GM23338 (cell line): ENCODE results near the gene DONSON. TPM values are rescaled to one million over a fixed set of nuclear protein-coding genes. Genes with fewer than 3 reads are reported as not detected.

ENCODE experiments used
- ATAC-seq: fragments of 200-7000 bp; cut with Tn5 transposase; 3 replicates; pipeline ENCODE4 v1.9.1; 2020
- DNase-seq: peaks from one replicate; pipeline ENCODE4 v3.0.0-alpha.2; 2015; ENCODE audit warnings: low spot score
- H2AFZ ChIP-seq: fragments of 200-600 bp; sonication (generic); 2 replicates; pipeline ENCODE4 v1.8.0; 2016; ENCODE audit warnings: antibody characterized with exemption, mild to moderate bottlenecking, moderate library complexity
- H3F3A ChIP-seq: fragments of 200-600 bp; sonication (generic); replicated peaks from 2 replicates; pipeline ENCODE4 v1.8.0; 2017; ENCODE audit warnings: antibody characterized with exemption, mixed run types, low read depth
- H3K27ac ChIP-seq: fragments of 200-600 bp; sonication (generic); 2 replicates; pipeline ENCODE4 v1.6.1; 2016; ENCODE audit warnings: low read depth
- H3K27me3 ChIP-seq: fragments of 200-600 bp; sonication (generic); 2 replicates; pipeline ENCODE4 v1.8.0; 2016; ENCODE audit warnings: mild to moderate bottlenecking, mixed run types, moderate library complexity; ENCODE audit not compliant: insufficient read depth
- H3K36me3 ChIP-seq: fragments of 200-600 bp; sonication (generic); 2 replicates; pipeline ENCODE4 v1.8.0; 2016; ENCODE audit warnings: mild to moderate bottlenecking; ENCODE audit not compliant: insufficient read depth
- H3K4me1 ChIP-seq: fragments of 200-600 bp; sonication (generic); 2 replicates; pipeline ENCODE4 v1.8.0; 2016; ENCODE audit warnings: mild to moderate bottlenecking, moderate library complexity; ENCODE audit not compliant: insufficient read depth
- H3K4me2 ChIP-seq: fragments of 200-600 bp; sonication (generic); 2 replicates; pipeline ENCODE4 v1.7.1; 2017; ENCODE audit warnings: mixed run types
- H3K4me3 ChIP-seq: fragments of 200-600 bp; sonication (generic); 2 replicates; pipeline ENCODE4 v1.6.1; 2016; ENCODE audit warnings: mixed run types
- H3K79me2 ChIP-seq: fragments of 200-600 bp; sonication (generic); replicated peaks from 2 replicates; pipeline ENCODE4 v1.8.0; 2017; ENCODE audit warnings: mild to moderate bottlenecking; ENCODE audit not compliant: insufficient read depth
- H3K9me2 ChIP-seq: fragments of 200-600 bp; sonication (generic); 2 replicates; pipeline ENCODE4 v1.8.0; 2017; ENCODE audit not compliant: insufficient read depth
- H4K20me1 ChIP-seq: fragments of 200-600 bp; sonication (generic); replicated peaks from 2 replicates; pipeline ENCODE4 v1.8.0; 2017; ENCODE audit warnings: mild to moderate bottlenecking; ENCODE audit not compliant: insufficient read depth
- H3K27ac Mint-ChIP-seq: 2 replicates; pipeline ENCODE4 v1.8.0; 2020; ENCODE audit warnings: inconsistent platforms, mild to moderate bottlenecking, moderate library complexity, mixed read lengths
- H3K27me3 Mint-ChIP-seq: 3 replicates; pipeline ENCODE4 v1.8.0; 2022; ENCODE audit warnings: low read depth, mild to moderate bottlenecking, moderate library complexity, mixed read lengths, inconsistent platforms; ENCODE audit not compliant: insufficient read depth, poor library complexity
- H3K36me3 Mint-ChIP-seq: 3 replicates; pipeline ENCODE4 v1.8.0; 2021; ENCODE audit warnings: low read depth, mild to moderate bottlenecking, inconsistent platforms, moderate library complexity, mixed read lengths
- H3K4me1 Mint-ChIP-seq: 3 replicates; pipeline ENCODE4 v1.8.0; 2020; ENCODE audit warnings: mild to moderate bottlenecking, inconsistent platforms, mixed read lengths
- H3K4me3 Mint-ChIP-seq: 3 replicates; pipeline ENCODE4 v1.8.0; 2021; ENCODE audit warnings: moderate library complexity, mild to moderate bottlenecking, inconsistent platforms, mixed read lengths
- H3K9me3 Mint-ChIP-seq: 3 replicates; pipeline ENCODE4 v1.8.0; 2020; ENCODE audit warnings: moderate library complexity, mild to moderate bottlenecking, inconsistent platforms, mixed read lengths
- CREB1 ChIP-seq: fragments of 250-450 bp; sonication (Bioruptor Pico); IDR thresholded peaks from 2 replicates; pipeline ENCODE4 v1.5.0; 2020; ENCODE audit warnings: low read depth, mild to moderate bottlenecking, moderate library complexity
- CTCF ChIP-seq, 2 experiments: fragments of 200-600 bp in 1 of 2; sonication (generic) in 1 of 2; conservative IDR thresholded peaks; 2 replicates each; pipeline versions ENCODE4 v1.5.1 to v1.6.1; 2016 to 2017; ENCODE audit warnings: antibody characterized with exemption in 2 of 2, low read depth in 2 of 2, mild to moderate bottlenecking in 2 of 2, moderate library complexity in 1 of 2
- ETS1 ChIP-seq: IDR thresholded peaks from 2 replicates; pipeline ENCODE4 v1.6.1; 2016; ENCODE audit warnings: antibody characterized with exemption
- EZH2phosphoT487 ChIP-seq: fragments of 200-600 bp; sonication (generic); IDR thresholded peaks from one replicate; pipeline ENCODE4 v1.8.1; 2018; ENCODE audit warnings: antibody characterized with exemption; ENCODE audit not compliant: unreplicated experiment
- NANOG ChIP-seq: IDR thresholded peaks from 2 replicates; pipeline ENCODE4 v1.6.1; 2016; ENCODE audit warnings: antibody characterized with exemption, borderline replicate concordance
- POLR2AphosphoS5 ChIP-seq: IDR thresholded peaks from 2 replicates; pipeline ENCODE4 v1.6.1; 2016; ENCODE audit warnings: antibody characterized with exemption, low read depth
- REST ChIP-seq: IDR thresholded peaks from one replicate; pipeline ENCODE4 v1.6.1; 2018; ENCODE audit warnings: antibody characterized with exemption; ENCODE audit not compliant: unreplicated experiment
- STAT1 ChIP-seq: IDR thresholded peaks from one replicate; pipeline ENCODE4 v1.6.1; 2016; ENCODE audit warnings: antibody characterized with exemption; ENCODE audit not compliant: unreplicated experiment
- ZNF331 ChIP-seq: fragments of 250-450 bp; sonication (Bioruptor Pico); IDR thresholded peaks from 2 replicates; pipeline ENCODE4 v1.5.0; 2020; ENCODE audit warnings: low read depth, mild to moderate bottlenecking, moderate library complexity
- ZNF462 ChIP-seq: fragments of 250-450 bp; sonication (Bioruptor Pico); IDR thresholded peaks from 2 replicates; pipeline ENCODE4 v1.5.0; 2020; ENCODE audit warnings: mild to moderate bottlenecking, moderate library complexity
- polyA plus RNA-seq: library from polyadenylated mRNA; unstranded; fragments of >200 nt; fragmentation: Nextera tagmentation; extraction: Ambion mirVana; gene quantifications from 2 replicates; pipeline ENCODE4 v1.2.1, GENCODE V29; 2016
- total RNA-seq: library from RNA; depleted of rRNA; stranded (reverse); fragments of >200 nt; shearing (Covaris generic); gene quantifications from 2 replicates; pipeline ENCODE4 v1.2.3, GENCODE V29; 2014

Gene DONSON
- total and polyA plus RNA-seq, 2 experiments from 2014 or later, result 32.9 to 35.2 TPM

DNA sequence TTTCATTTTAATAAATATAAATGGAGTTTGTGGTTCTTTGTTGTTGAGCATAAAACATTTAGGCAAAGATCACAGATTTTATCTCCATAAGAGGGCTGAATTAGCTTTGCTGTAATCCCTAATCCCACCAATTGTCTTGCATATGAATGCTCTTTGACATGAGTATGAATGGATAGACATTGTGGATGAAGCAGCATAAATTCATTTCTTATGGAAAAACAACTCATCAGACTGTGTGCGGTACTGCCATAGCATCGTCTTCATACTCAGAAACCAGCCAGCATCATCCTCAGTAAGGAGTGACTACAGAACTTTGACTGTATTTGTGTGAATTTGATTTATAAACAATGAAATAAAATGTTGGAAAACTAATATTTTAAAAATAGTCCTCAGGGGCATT is 26.1 kb downstream of the DONSON start:
- Mint-ChIP-seq H3K36me3 (peaks cover 57% of the 10 kb centered on the region), H3K27ac (no peak overlapping the region), H3K27me3 (no peaks in the 10 kb centered on the region), H3K9me3 (no peaks in the 10 kb centered on the region), H3K4me3 (no peak overlapping the region), H3K4me1 (no peaks in the 10 kb centered on the region)
- ATAC-seq (no peak), DNase-seq (no peak)
- Histone ChIP-seq H3K27ac (no peak overlapping the region), H3K36me3 (peaks cover 50% of the 10 kb centered on the region), H3K79me2 (peaks cover 61% of the 10 kb centered on the region), H3K27me3 (no peaks in the 10 kb centered on the region), H3F3A (no peaks in the 10 kb centered on the region), H3K4me1 (no peaks in the 10 kb centered on the region), H3K9me2 (no peaks in the 10 kb centered on the region), H3K4me3 (no peak overlapping the region), H2AFZ (no peak overlapping the region), H4K20me1 (peaks cover 25% of the 10 kb centered on the region), H3K4me2 (no peak overlapping the region)
- no peak for TF ChIP-seq EZH2phosphoT487
- TF ChIP-seq ZNF331, result no peak
- no peak for TF ChIP-seq POLR2AphosphoS5
- no peak for TF ChIP-seq NANOG
- TF ChIP-seq ETS1, result no peak
- TF ChIP-seq ZNF462, result no peak

- peaks cover 62% of the 10 kb centered on the region for H3K36me3 Mint-ChIP-seq
- peaks cover 28% of the 10 kb centered on the region for H4K20me1 ChIP-seq
- no peak for TF ChIP-seq REST
- no peak for TF ChIP-seq CTCF (conservative IDR thresholded peaks at IDR 0.05; ENCODE audit: low read depth in 2 of 2)
- TF ChIP-seq STAT1, result no peak
- no peak for TF ChIP-seq NANOG
- TF ChIP-seq POLR2AphosphoS5, result no peak
- TF ChIP-seq CREB1 (CRISPR knock-in tag), result no peak
- TF ChIP-seq ZNF331, result no peak
These were observed 27.1 kb downstream of the DONSON start for GRCh38 chr21:33561373-33561772.

More at GRCh38 chr21:33561373-33561772, 27.1 kb downstream of the DONSON start:
- Histone ChIP-seq H3K4me3 (no peak overlapping the region), H3K27ac (0 out of 2 replicates have a peak overlapping the region, but pooled peaks have one; percentile 9), H3K4me1 (no peaks in the 10 kb centered on the region), H3K36me3 (peaks cover 55% of the 10 kb centered on the region), H3K9me2 (no peaks in the 10 kb centered on the region), H3F3A (no peaks in the 10 kb centered on the region), H3K4me2 (no peak overlapping the region), H3K27me3 (no peaks in the 10 kb centered on the region), H3K79me2 (peaks cover 70% of the 10 kb centered on the region), H2AFZ (no peak overlapping the region)
- no peak for ATAC-seq
- peak overlapping the region; percentile 17; the same call in 1 of the 2 replicates for H3K27ac Mint-ChIP-seq
- no peaks in the 10 kb centered on the region for H3K9me3 Mint-ChIP-seq
- H3K4me1 Mint-ChIP-seq, result no peaks in the 10 kb centered on the region
- DNase-seq, result no peak
- no peak overlapping the region for H3K4me3 Mint-ChIP-seq
- no peaks in the 10 kb centered on the region for H3K27me3 Mint-ChIP-seq
